Neural crest cell (in vitro differentiated cells): ENCODE data around the gene CEBPB. TPM values are rescaled to one million over a fixed set of nuclear protein-coding genes. Genes with fewer than 3 reads are reported as not detected.

Source experiments
- DNase-seq: peaks from one replicate; pipeline ENCODE4 v3.0.0; 2021; ENCODE audit warnings: low read depth, mixed read lengths, low spot score
- H3K27ac Mint-ChIP-seq: one replicate; pipeline ENCODE4 v1.8.0; 2021; ENCODE audit warnings: mild to moderate bottlenecking, mixed read lengths; ENCODE audit not compliant: unreplicated experiment
- H3K27me3 Mint-ChIP-seq: 2 replicates; pipeline ENCODE4 v1.8.0; 2021; ENCODE audit warnings: low read depth, mild to moderate bottlenecking, mixed read lengths
- H3K36me3 Mint-ChIP-seq: 2 replicates; pipeline ENCODE4 v1.8.0; 2021; ENCODE audit warnings: low read depth, mild to moderate bottlenecking, mixed read lengths
- H3K4me1 Mint-ChIP-seq: 2 replicates; pipeline ENCODE4 v1.8.0; 2021; ENCODE audit warnings: mixed read lengths
- H3K4me3 Mint-ChIP-seq: one replicate; pipeline ENCODE4 v1.8.0; 2021; ENCODE audit warnings: mild to moderate bottlenecking, mixed read lengths
- H3K9me3 Mint-ChIP-seq: 2 replicates; pipeline ENCODE4 v1.8.0; 2021; ENCODE audit warnings: mixed read lengths
- total RNA-seq: library from RNA; stranded (reverse); gene quantifications from 2 replicates; pipeline ENCODE4 v1.2.1, GENCODE V29; 2021
- TF ChIP-seq, protein P1 (sequence below): fragments of 200-600 bp; sonication (generic); conservative IDR thresholded peaks from 2 replicates; pipeline ENCODE4 v1.5.0; 2021; ENCODE audit warnings: antibody characterized with exemption, mild to moderate bottlenecking

Gene CEBPB
- total RNA-seq, 1 donor from 2014 or later, result 7.6 TPM

DNA sequence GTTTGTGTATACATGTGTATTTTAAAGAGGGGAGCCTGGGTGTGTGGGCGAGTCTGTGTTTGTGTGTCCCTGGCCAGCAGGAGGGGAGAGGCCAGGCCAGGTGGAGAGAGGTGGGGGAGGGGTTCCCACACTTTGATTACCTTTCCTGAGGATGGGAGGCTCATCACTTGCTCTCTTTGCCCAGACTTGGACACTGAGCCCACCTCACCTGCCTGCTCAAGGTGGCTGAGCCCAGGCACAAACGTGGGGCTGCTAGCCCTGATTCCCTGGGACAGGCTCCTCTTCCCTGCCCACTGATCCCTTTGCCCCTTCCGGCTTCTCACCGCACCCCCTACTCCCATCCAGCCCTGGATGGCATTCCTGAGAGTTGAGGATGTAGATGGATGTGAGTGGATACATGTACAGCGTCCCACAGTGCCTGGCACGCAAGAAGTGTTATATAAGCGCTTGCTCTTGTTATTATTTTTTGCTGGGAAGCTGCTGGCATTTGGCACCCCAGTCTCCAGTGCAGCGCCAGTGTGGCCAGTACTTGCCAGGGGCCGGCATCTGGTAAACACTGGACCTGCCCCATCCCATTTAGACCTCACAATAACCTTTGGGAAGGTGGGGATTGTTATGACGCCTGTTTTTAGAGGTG is 2.7 kb downstream of the CEBPB start:
- Mint-ChIP-seq H3K27me3 (peaks cover 26% of the 10 kb centered on the region), H3K36me3 (no peaks in the 10 kb centered on the region), H3K4me1 (peaks cover 18% of the 10 kb centered on the region), H3K4me3 (peak overlapping the region; percentile 95), H3K9me3 (no peaks in the 10 kb centered on the region), H3K27ac (no peak overlapping the region)
- DNase-seq, result no peak
- TF ChIP-seq, protein P1, sequence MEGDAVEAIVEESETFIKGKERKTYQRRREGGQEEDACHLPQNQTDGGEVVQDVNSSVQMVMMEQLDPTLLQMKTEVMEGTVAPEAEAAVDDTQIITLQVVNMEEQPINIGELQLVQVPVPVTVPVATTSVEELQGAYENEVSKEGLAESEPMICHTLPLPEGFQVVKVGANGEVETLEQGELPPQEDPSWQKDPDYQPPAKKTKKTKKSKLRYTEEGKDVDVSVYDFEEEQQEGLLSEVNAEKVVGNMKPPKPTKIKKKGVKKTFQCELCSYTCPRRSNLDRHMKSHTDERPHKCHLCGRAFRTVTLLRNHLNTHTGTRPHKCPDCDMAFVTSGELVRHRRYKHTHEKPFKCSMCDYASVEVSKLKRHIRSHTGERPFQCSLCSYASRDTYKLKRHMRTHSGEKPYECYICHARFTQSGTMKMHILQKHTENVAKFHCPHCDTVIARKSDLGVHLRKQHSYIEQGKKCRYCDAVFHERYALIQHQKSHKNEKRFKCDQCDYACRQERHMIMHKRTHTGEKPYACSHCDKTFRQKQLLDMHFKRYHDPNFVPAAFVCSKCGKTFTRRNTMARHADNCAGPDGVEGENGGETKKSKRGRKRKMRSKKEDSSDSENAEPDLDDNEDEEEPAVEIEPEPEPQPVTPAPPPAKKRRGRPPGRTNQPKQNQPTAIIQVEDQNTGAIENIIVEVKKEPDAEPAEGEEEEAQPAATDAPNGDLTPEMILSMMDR, result no peak

DNA sequence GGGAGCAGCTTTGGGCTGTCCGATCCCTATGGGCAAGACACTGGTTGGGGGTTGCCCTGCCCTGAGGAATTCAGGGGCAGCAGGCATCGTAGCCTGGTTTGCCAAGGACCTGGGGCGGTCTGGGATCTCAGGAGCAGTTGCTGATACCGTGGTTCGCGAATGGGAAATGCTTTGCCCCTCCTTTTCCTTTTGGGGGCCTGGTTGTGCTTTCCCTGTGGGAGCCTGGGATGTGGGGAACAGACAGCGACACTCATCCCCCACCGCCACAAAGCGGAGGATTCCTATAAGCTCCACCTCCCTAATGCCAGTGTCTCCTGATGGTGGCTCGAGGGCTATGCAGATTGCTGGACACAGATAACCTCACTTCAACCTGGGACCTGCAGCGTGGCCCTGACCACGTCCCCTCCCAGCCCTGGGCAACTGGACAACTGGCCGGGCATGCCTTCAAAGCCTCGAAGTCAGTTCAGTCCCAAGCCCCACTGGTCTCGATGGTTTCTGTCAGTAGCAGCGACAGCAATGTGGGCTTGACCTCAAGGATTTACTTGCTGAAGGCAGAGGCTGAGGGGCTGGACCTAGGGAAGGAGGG is 3.3 kb downstream of the CEBPB start:
- Mint-ChIP-seq H3K27ac (no peak overlapping the region), H3K9me3 (no peaks in the 10 kb centered on the region), H3K27me3 (peaks cover 24% of the 10 kb centered on the region), H3K4me3 (peak overlapping the region; percentile 95), H3K36me3 (no peaks in the 10 kb centered on the region), H3K4me1 (peaks cover 18% of the 10 kb centered on the region)
- DNase-seq, result no peak
- TF ChIP-seq, protein P1, result no peak

DNA sequence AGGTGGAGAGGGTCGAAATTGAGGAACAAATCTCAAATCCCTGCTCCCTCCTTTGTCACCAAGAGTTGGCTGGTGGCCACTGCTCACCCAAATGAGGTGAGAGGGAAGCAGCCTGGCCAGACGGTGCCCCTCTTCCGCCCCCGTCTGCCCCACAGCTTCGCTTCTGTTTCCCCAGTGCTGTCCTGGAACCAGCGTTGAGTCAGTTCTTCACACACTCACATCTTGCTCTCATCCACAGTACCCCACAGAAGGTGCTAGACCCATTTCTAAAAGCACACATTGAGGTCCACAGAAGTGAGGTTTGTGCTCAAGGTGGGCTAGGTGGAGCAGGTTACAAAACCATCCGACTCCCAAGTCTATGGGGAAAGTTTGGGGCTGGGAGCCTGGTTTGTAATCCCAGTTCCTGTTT is 3.8 kb downstream of the CEBPB start:
- TF ChIP-seq, protein P1, result no peak
- H3K36me3 Mint-ChIP-seq, result peaks cover 1% of the 10 kb centered on the region
- peak overlapping the region; percentile 67 for H3K4me3 Mint-ChIP-seq
- H3K9me3 Mint-ChIP-seq, result peaks cover 2% of the 10 kb centered on the region
- no peak for DNase-seq
- H3K27ac Mint-ChIP-seq, result no peak overlapping the region
- peaks cover 24% of the 10 kb centered on the region for H3K27me3 Mint-ChIP-seq
- peaks cover 18% of the 10 kb centered on the region for H3K4me1 Mint-ChIP-seq

DNA sequence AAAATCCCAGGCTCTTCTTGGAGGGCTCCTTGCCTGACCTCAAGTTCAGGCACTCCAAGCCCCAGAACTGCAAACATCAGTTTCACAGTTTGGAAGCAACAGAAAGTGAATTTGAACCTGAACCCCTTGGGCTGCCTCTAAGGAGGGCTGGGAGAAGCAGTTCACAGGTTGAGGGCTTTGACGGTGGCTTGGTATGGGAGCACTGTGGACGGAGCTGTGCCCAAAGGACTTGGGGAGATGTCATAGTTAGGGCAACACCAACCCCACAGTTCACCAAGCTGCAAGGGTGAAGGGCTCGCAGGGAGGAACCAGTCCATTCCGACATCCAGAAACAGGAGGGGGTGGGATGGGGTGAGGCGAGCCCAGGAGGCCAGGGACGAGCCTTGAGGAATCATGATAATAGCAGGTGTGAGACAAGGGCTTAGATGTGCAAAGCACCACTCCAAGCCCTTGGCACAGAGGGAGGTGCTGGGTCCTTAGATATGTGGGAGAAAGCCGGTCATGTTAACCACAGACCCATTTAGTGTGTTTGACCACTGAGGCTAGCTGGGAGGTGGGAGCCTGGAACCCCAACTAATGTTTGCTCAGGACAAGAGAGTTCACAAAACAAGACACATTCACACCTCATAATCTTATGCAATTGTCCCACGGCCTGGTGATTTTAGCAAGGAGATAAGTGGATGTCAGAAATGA is 4.3 kb downstream of the CEBPB start:
- TF ChIP-seq, protein P1, result no peak
- Mint-ChIP-seq H3K36me3 (peaks cover 3% of the 10 kb centered on the region), H3K9me3 (peaks cover 3% of the 10 kb centered on the region), H3K27ac (no peak overlapping the region), H3K4me1 (peaks cover 18% of the 10 kb centered on the region), H3K27me3 (peaks cover 24% of the 10 kb centered on the region), H3K4me3 (peak overlapping the region; percentile 67)
- DNase-seq, result no peak

DNA sequence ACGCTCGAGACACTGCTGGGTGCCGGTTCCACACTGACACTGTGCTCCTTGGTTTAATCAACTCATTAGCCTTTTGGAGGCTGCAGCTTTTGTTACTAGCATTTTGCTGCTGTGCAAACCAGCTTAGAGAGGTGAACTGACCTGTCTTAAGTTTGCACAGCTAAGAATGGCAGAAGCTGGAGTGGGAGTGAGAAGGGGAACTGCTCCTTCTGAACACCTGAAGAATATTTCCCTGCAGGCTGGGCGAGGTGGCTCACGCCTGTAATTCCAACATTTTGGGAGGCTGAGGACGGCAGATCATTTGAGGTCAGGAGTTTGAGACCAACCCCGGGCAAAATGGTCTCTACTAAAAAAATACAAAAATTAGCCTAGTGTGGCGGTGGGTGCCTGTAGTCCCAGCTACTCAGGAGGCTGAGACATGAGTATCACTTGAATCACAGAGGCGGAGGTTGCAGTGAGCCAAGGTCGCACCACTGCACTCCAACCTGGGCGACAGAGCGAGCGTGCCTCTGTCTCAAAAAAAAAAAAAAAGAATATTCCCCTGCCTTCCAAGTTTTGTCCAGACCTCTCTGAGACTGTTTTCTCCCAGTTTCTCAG is 5.0 kb downstream of the CEBPB start:
- Mint-ChIP-seq H3K36me3 (peaks cover 3% of the 10 kb centered on the region), H3K9me3 (peaks cover 3% of the 10 kb centered on the region), H3K27me3 (peaks cover 24% of the 10 kb centered on the region), H3K4me3 (peak overlapping the region; percentile 67), H3K27ac (peak overlapping the region; percentile 86), H3K4me1 (peaks cover 18% of the 10 kb centered on the region)
- no peak for DNase-seq
- TF ChIP-seq, protein P1, result no peak
